Peyer's patch (tissue), 4 donors: Measurements from ENCODE around the gene CAMK2D. TPM values are rescaled to one million over a fixed set of nuclear protein-coding genes. Genes with fewer than 3 reads are reported as not detected.
"Not testable (repeated sequence)": the region's sequence is repeated elsewhere in the genome, so short reads cannot be mapped to it uniquely, and the experiment has no call there.

Source experiments
- DNase-seq, 3 donors: peaks; one replicate each; pipeline ENCODE4 v3.0.0-alpha.2; 2017 to 2019
- H3K27ac ChIP-seq, 4 donors: fragments of 200-600 bp; sonication (generic); one replicate each; pipeline ENCODE4 v1.5.1; 2016 to 2019
- H3K27me3 ChIP-seq, 2 donors: fragments of 200-600 bp; sonication (generic); one replicate each; pipeline ENCODE4 v1.5.1; 2019
- H3K36me3 ChIP-seq, 3 donors: fragments of 200-600 bp; sonication (generic); one replicate each; pipeline ENCODE4 v1.5.1; 2016 to 2019
- H3K4me1 ChIP-seq, 4 donors: fragments of 200-600 bp; sonication (generic); one replicate each; pipeline ENCODE4 v1.5.1; 2016 to 2019
- H3K4me3 ChIP-seq, 4 donors: fragments of 200-600 bp; sonication (generic); 1 replicate in 3 of 4; 2 replicates in 1 of 4; pipeline ENCODE4 v1.5.1; 2016 to 2019; ENCODE audit warnings: mild to moderate bottlenecking in 1 of 4
- H3K9me3 ChIP-seq, 4 donors: fragments of 200-600 bp; sonication (generic); one replicate each; pipeline ENCODE4 v1.5.1; 2016 to 2019; ENCODE audit warnings: mild to moderate bottlenecking in 1 of 4
- POLR2A ChIP-seq, 2 donors: fragments of 450-650 bp; IDR thresholded peaks; one replicate each; pipeline ENCODE4 v1.5.1; 2017; ENCODE audit warnings: antibody characterized with exemption in 2 of 2, mild to moderate bottlenecking in 2 of 2, moderate library complexity in 2 of 2
- total RNA-seq, 4 donors: library from RNA; depleted of rRNA; stranded (reverse); fragments of >200 nt; gene quantifications; one replicate each; pipeline ENCODE4 v1.1.0, GENCODE V29; 2016
- TF ChIP-seq, protein P1 (sequence below), 6 experiments: fragments of 450-650 bp in 4 of 6; fragments of 200-600 bp in 2 of 6; sonication (generic) in 1 of 6; IDR thresholded peaks; one replicate each; pipeline ENCODE4 v1.5.1; 2017 to 2019; ENCODE audit warnings: antibody characterized with exemption in 6 of 6, mild to moderate bottlenecking in 3 of 6, moderate library complexity in 1 of 6

Gene CAMK2D
- total RNA-seq, 4 donors from 2014 or later = 38.8 to 125 (median 63.5) TPM

GRCh38 chr4:113708250-113708649 lies 53.3 kb downstream of the CAMK2D start:
- H3K27ac ChIP-seq = no peak overlapping the region

GRCh38 chr4:113707048-113707447 lies 54.5 kb downstream of the CAMK2D start:
- no peaks in the 10 kb centered on the region for H3K27me3 ChIP-seq
- no peaks in the 10 kb centered on the region for H3K36me3 ChIP-seq
- H3K4me1 ChIP-seq = peaks cover 0 to 10% (median 0%) of the 10 kb centered on the region in 4 donors
- no peak for DNase-seq
- H3K4me3 ChIP-seq = no peak overlapping the region
- H3K27ac ChIP-seq = no peak overlapping the region
- no peaks in the 10 kb centered on the region for H3K9me3 ChIP-seq
- TF ChIP-seq POLR2A (IDR thresholded peaks at IDR 0.05) = no peak
- TF ChIP-seq, protein P1, sequence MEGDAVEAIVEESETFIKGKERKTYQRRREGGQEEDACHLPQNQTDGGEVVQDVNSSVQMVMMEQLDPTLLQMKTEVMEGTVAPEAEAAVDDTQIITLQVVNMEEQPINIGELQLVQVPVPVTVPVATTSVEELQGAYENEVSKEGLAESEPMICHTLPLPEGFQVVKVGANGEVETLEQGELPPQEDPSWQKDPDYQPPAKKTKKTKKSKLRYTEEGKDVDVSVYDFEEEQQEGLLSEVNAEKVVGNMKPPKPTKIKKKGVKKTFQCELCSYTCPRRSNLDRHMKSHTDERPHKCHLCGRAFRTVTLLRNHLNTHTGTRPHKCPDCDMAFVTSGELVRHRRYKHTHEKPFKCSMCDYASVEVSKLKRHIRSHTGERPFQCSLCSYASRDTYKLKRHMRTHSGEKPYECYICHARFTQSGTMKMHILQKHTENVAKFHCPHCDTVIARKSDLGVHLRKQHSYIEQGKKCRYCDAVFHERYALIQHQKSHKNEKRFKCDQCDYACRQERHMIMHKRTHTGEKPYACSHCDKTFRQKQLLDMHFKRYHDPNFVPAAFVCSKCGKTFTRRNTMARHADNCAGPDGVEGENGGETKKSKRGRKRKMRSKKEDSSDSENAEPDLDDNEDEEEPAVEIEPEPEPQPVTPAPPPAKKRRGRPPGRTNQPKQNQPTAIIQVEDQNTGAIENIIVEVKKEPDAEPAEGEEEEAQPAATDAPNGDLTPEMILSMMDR (IDR thresholded peaks at IDR 0.05) = no peak

More at GRCh38 chr4:113708250-113708649, 53.3 kb downstream of the CAMK2D start:
- DNase-seq = no peak
- Histone ChIP-seq H3K4me3 (no peak overlapping the region), H3K27me3 (no peaks in the 10 kb centered on the region), H3K36me3 (no peaks in the 10 kb centered on the region), H3K4me1 (peaks cover 0 to 10% (median 0%) of the 10 kb centered on the region in 4 donors), H3K9me3 (no peaks in the 10 kb centered on the region)
- TF ChIP-seq, protein P1 (IDR thresholded peaks at IDR 0.05) = no peak
- no peak for TF ChIP-seq POLR2A (IDR thresholded peaks at IDR 0.05)

DNA sequence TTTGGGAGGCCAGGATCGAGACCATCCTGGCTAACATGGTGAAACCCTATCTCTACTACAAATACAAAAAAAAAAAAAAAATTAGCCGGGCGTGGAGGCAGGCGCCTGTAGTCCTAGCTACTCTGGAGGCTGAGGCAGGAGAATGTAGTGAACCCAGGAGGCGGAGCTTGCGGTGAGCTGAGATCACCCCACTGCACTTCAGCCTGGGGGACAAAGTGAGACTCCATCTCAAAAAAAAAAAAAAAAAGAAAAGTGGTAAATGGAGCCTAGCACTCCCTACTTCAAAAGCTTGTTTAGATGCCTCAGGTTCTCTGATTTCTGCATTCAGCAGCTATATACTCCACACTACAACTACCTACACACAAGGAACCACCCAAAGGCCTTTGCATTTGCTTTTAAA lies 56.4 kb downstream of the CAMK2D start:
- H3K27ac ChIP-seq, H3K27me3 ChIP-seq, H3K36me3 ChIP-seq, H3K4me3 ChIP-seq, DNase-seq, H3K9me3 ChIP-seq: not testable (repeated sequence)
- peaks cover 0 to 10% (median 0%) of the 10 kb centered on the region in 4 donors for H3K4me1 ChIP-seq

GRCh38 chr4:113702596-113702995 lies 58.9 kb downstream of the CAMK2D start:
- H3K27ac ChIP-seq = not testable (repeated sequence)

DNA sequence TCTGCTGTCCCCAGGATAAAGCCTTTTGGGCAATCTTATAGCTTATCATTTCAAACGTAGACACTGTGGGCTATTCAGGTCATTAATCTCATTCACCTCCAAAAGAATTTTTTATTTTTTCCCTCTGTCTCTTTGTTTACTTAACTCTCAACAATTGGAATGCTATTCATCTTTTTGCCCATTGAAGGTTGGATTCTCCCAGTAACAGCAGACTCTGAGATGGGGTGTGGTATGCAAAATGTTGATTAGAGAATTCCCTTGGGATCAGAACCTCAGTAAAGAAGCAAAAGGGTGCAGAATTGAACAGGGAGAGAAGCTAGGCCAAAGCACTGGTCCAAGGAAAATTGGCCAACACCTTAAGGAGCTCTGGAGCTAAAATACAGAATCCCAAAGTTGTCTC lies 60.4 kb downstream of the CAMK2D start:
- TF ChIP-seq POLR2A (IDR thresholded peaks at IDR 0.05) = no peak
- TF ChIP-seq, protein P1 (IDR thresholded peaks at IDR 0.05) = no peak
- no peaks in the 10 kb centered on the region for H3K27me3 ChIP-seq
- no peak for DNase-seq
- no peak overlapping the region for H3K27ac ChIP-seq
- no peak overlapping the region for H3K4me3 ChIP-seq
- no peaks in the 10 kb centered on the region for H3K9me3 ChIP-seq
- no peaks in the 10 kb centered on the region for H3K36me3 ChIP-seq
- H3K4me1 ChIP-seq = no peaks in the 10 kb centered on the region

More at GRCh38 chr4:113702596-113702995, 58.9 kb downstream of the CAMK2D start:
- not testable (repeated sequence) for DNase-seq, H3K4me3 ChIP-seq, H3K4me1 ChIP-seq, H3K27me3 ChIP-seq, H3K9me3 ChIP-seq, H3K36me3 ChIP-seq

- Histone ChIP-seq H3K36me3 (no peaks in the 10 kb centered on the region), H3K4me3 (no peak overlapping the region), H3K27ac (no peak overlapping the region), H3K9me3 (no peaks in the 10 kb centered on the region), H3K27me3 (no peaks in the 10 kb centered on the region), H3K4me1 (peaks cover 0 to under 1% (median 0%) of the 10 kb centered on the region in 4 donors)
- TF ChIP-seq POLR2A (IDR thresholded peaks at IDR 0.05) = no peak
- TF ChIP-seq, protein P1 (IDR thresholded peaks at IDR 0.05) = no peak
- no peak for DNase-seq
Measured at GRCh38 chr4:113700602-113701150, 60.9 kb downstream of the CAMK2D start.

DNA sequence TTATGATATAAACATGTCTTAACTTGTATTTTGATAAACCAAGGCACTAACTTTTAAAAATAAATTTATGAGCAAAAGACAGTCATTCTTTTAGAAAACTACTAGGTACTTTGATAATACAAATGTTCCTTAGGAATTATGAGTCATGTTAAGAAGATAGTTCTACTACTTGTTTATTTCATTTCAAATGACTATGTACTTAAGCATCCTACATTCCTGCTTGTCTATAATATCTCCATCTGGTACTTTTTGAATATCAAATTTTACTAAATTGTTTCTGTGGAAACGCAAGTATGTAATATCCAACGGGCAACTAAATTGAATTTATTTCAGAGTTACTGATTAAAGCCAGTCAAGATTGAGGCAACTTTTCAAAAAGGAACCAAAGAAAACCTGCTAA lies 61.8 kb downstream of the CAMK2D start:
- Histone ChIP-seq H3K27ac (no peak overlapping the region), H3K9me3 (no peaks in the 10 kb centered on the region), H3K27me3 (no peaks in the 10 kb centered on the region), H3K36me3 (no peaks in the 10 kb centered on the region), H3K4me1 (peaks cover 0 to 5% (median 0%) of the 10 kb centered on the region in 4 donors), H3K4me3 (no peak overlapping the region)
- TF ChIP-seq, protein P1 (IDR thresholded peaks at IDR 0.05) = no peak
- no peak for TF ChIP-seq POLR2A (IDR thresholded peaks at IDR 0.05)
- DNase-seq = no peak
